Astrocyte (in vitro differentiated cells and primary cell): ENCODE measurements around the gene RAET1G.

Experiments
- EZH2 ChIP-seq: IDR thresholded peaks from 2 replicates; pipeline ENCODE4 v1.6.1; 2012; ENCODE audit warnings: mild to moderate bottlenecking, low read length, inconsistent platforms; ENCODE audit not compliant: insufficient read depth
- TF ChIP-seq, protein P1 (sequence below): IDR thresholded peaks from 2 replicates; pipeline ENCODE4 v1.5.1; 2011; ENCODE audit warnings: low read depth, mild to moderate bottlenecking, inconsistent platforms, low read length, moderate library complexity; ENCODE audit not compliant: insufficient read depth

DNA sequence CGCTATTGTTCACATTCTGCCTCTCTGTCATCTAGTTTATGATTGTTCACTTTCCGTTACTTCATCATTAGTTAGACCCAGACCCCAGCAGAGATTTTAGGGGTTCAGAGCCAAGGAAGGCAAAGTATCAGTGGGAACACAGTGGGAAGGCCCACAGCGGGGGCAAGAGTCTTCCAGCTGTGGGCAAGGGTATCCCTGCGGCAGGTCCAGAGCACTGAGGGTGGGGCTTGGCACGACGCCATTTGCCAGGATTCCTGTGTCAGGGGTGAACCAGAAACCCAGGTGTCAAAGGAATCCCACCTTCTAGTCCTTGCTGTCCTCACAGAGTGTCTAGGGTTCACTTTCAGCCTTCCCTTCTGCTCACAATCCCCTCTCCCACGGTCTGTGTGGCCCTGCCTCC is 38.3 kb downstream of the RAET1G start:
- TF ChIP-seq, protein P1, sequence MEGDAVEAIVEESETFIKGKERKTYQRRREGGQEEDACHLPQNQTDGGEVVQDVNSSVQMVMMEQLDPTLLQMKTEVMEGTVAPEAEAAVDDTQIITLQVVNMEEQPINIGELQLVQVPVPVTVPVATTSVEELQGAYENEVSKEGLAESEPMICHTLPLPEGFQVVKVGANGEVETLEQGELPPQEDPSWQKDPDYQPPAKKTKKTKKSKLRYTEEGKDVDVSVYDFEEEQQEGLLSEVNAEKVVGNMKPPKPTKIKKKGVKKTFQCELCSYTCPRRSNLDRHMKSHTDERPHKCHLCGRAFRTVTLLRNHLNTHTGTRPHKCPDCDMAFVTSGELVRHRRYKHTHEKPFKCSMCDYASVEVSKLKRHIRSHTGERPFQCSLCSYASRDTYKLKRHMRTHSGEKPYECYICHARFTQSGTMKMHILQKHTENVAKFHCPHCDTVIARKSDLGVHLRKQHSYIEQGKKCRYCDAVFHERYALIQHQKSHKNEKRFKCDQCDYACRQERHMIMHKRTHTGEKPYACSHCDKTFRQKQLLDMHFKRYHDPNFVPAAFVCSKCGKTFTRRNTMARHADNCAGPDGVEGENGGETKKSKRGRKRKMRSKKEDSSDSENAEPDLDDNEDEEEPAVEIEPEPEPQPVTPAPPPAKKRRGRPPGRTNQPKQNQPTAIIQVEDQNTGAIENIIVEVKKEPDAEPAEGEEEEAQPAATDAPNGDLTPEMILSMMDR: no peak
- no peak for TF ChIP-seq EZH2
